Testis (tissue), 3 donors: Measurements from ENCODE around the gene ENTHD1. TPM values are rescaled to one million over a fixed set of nuclear protein-coding genes. Genes with fewer than 3 reads are reported as not detected.
A peak's percentile ranks its signal among the peaks of the same experiment; 100 is the strongest.

ENCODE experiments used
- DNase-seq: peaks from one replicate; pipeline ENCODE4 v3.0.0-alpha.2; 2019
- H3K27ac ChIP-seq, 2 donors: fragments of 200-600 bp; sonication (generic); one replicate each; pipeline ENCODE4 v1.5.1; 2019
- H3K27me3 ChIP-seq: fragments of 200-600 bp; sonication (generic); one replicate; pipeline ENCODE4 v1.5.1; 2019
- H3K36me3 ChIP-seq: fragments of 200-600 bp; sonication (generic); one replicate; pipeline ENCODE4 v1.5.1; 2017; ENCODE audit warnings: low read depth; ENCODE audit errors: missing control alignments
- H3K4me1 ChIP-seq: fragments of 200-600 bp; sonication (generic); one replicate; pipeline ENCODE4 v1.5.1; 2019
- H3K4me3 ChIP-seq, 2 donors: fragments of 200-600 bp; sonication (generic); one replicate each; pipeline ENCODE4 v1.5.1; 2017 to 2019
- H3K9me3 ChIP-seq: fragments of 200-600 bp; sonication (generic); one replicate; pipeline ENCODE4 v1.5.1; 2017
- CTCF ChIP-seq, 3 experiments: fragments of 450-650 bp in 2 of 3; fragments of 200-600 bp in 1 of 3; sonication (generic) in 1 of 3; IDR thresholded peaks; one replicate each; pipeline ENCODE4 v1.5.1; 2016 to 2019; ENCODE audit warnings: antibody characterized with exemption in 3 of 3, mild to moderate bottlenecking in 2 of 3, moderate library complexity in 1 of 3
- POLR2A ChIP-seq: fragments of 450-650 bp; IDR thresholded peaks from one replicate; pipeline ENCODE4 v1.6.1; 2017; ENCODE audit warnings: antibody characterized with exemption, mild to moderate bottlenecking, moderate library complexity
- WGBS, 2 donors: methylation state at CpG; one replicate each; pipeline ENCODE4 v1.1.5; 2018; 5-methylcytosine and 5-hydroxymethylcytosine counted together
- intact Hi-C: fragments of 100-400 bp; cut with DNase I; formaldehyde crosslinking; loops from one replicate; pipeline ENCODE4 v1.15.1; 2023; ENCODE audit warnings: low total_unique reads
- polyA plus RNA-seq: library from polyadenylated mRNA; stranded (reverse); fragments of 350-450 nt; fragmentation: Illumina TruSeq; extraction: RNeasy Lipid Tissue Mini Kit (QIAGEN cat#74804); gene quantifications from one replicate; pipeline ENCODE4 v1.2.3, GENCODE V29; 2014; ENCODE audit warnings: low read depth, low replicate concordance; ENCODE audit not compliant: insufficient read depth
- total RNA-seq, 2 donors: library from RNA; depleted of rRNA; stranded (reverse); fragments of >200 nt; gene quantifications; one replicate each; pipeline ENCODE4 v1.2.3, GENCODE V29; 2016

ENTHD1 gene
- total and polyA plus RNA-seq, 3 donors from 2014 or later, result 10.9 to 21.1 (median 12.0) TPM

- WGBS, 2 donors, result 85 to 89% methylated on average over 5 of the region's 5 CpGs
- Histone ChIP-seq H3K9me3 (no peaks in the 10 kb centered on the region), H3K27ac (no peak overlapping the region), H3K4me1 (no peaks in the 10 kb centered on the region), H3K4me3 (no peak overlapping the region), H3K36me3 (no peaks in the 10 kb centered on the region), H3K27me3 (no peaks in the 10 kb centered on the region)
- no peak for DNase-seq
- intact Hi-C loops, result no loop called here
- TF ChIP-seq POLR2A (no peak), CTCF (IDR thresholded peaks at IDR 0.05) (no peak)
Observed at GRCh38 chr22:39839917-39840510, 53.5 kb downstream of the ENTHD1 start.

- intact Hi-C loops, result no loop called here
- TF ChIP-seq CTCF (IDR thresholded peaks at IDR 0.05), result no peak
- no peak for TF ChIP-seq POLR2A
- H3K27me3 ChIP-seq, result no peaks in the 10 kb centered on the region
- H3K36me3 ChIP-seq, result no peaks in the 10 kb centered on the region
- no peaks in the 10 kb centered on the region for H3K4me1 ChIP-seq
- 76 to 78% methylated on average over 5 of the region's 5 CpGs for WGBS, 2 donors
- H3K9me3 ChIP-seq, result no peaks in the 10 kb centered on the region
- H3K4me3 ChIP-seq, result no peak overlapping the region
- no peak overlapping the region for H3K27ac ChIP-seq
- no peak for DNase-seq
Observed at GRCh38 chr22:39839204-39839603, 54.4 kb downstream of the ENTHD1 start.

GRCh38 chr22:39833610-39834009, 60.0 kb downstream of the ENTHD1 start:
- Histone ChIP-seq H3K4me1 (no peaks in the 10 kb centered on the region), H3K27ac (no peak overlapping the region), H3K36me3 (no peaks in the 10 kb centered on the region), H3K27me3 (no peaks in the 10 kb centered on the region), H3K4me3 (no peak overlapping the region), H3K9me3 (no peaks in the 10 kb centered on the region)
- 85% methylated on average over 2 of the region's 2 CpGs for WGBS, 2 donors
- intact Hi-C loops, result no loop called here
- no peak for DNase-seq
- no peak for TF ChIP-seq CTCF (IDR thresholded peaks at IDR 0.05)
- no peak for TF ChIP-seq POLR2A

GRCh38 chr22:39833093-39833492, 60.5 kb downstream of the ENTHD1 start:
- H3K36me3 ChIP-seq, result no peaks in the 10 kb centered on the region
- TF ChIP-seq CTCF (IDR thresholded peaks at IDR 0.05) (no peak), POLR2A (no peak)
- H3K4me3 ChIP-seq, result no peak overlapping the region
- H3K27ac ChIP-seq, result no peak overlapping the region
- 0% methylated on average over 1 of the region's 1 CpG for WGBS, 2 donors
- H3K27me3 ChIP-seq, result no peaks in the 10 kb centered on the region
- intact Hi-C loops, result no loop called here
- H3K9me3 ChIP-seq, result no peaks in the 10 kb centered on the region
- no peaks in the 10 kb centered on the region for H3K4me1 ChIP-seq
- DNase-seq, result no peak

- H3K27me3 ChIP-seq, result no peaks in the 10 kb centered on the region
- H3K4me1 ChIP-seq, result no peaks in the 10 kb centered on the region
- H3K4me3 ChIP-seq, result no peak overlapping the region
- H3K9me3 ChIP-seq, result no peaks in the 10 kb centered on the region
- H3K36me3 ChIP-seq, result no peaks in the 10 kb centered on the region
- no peak for TF ChIP-seq POLR2A
- no peak for TF ChIP-seq CTCF (IDR thresholded peaks at IDR 0.05)
- WGBS, 2 donors, result 31 to 40% methylated on average over 7 of the region's 7 CpGs
- H3K27ac ChIP-seq, result no peak overlapping the region
- DNase-seq, result peak; percentile 31
- intact Hi-C loops, result no loop called here
Observed at GRCh38 chr22:39832627-39833074, 60.9 kb downstream of the ENTHD1 start.
